ENCODE data around the gene CLOCK.

The CLOCK gene

DNA sequence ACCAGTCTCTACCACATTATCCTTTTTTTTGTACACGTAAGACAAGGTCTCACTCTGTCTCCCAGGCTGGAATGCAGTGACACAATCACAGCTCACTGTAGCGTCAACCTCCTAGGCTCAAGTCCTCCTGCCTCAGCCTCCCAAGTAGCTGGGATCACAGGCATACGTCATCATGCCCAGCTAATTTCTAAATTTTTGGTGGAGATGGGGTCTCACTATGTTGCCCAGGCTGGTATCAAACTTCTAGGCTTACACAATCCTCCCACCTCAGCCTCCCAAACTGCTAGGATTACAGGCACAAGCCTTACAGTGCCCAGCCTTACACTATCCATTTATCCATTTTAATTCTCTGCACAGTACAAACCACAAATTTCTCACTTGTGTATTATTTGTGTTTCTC is 58.0 kb downstream of the CLOCK start:
- TF ChIP-seq, protein P1, sequence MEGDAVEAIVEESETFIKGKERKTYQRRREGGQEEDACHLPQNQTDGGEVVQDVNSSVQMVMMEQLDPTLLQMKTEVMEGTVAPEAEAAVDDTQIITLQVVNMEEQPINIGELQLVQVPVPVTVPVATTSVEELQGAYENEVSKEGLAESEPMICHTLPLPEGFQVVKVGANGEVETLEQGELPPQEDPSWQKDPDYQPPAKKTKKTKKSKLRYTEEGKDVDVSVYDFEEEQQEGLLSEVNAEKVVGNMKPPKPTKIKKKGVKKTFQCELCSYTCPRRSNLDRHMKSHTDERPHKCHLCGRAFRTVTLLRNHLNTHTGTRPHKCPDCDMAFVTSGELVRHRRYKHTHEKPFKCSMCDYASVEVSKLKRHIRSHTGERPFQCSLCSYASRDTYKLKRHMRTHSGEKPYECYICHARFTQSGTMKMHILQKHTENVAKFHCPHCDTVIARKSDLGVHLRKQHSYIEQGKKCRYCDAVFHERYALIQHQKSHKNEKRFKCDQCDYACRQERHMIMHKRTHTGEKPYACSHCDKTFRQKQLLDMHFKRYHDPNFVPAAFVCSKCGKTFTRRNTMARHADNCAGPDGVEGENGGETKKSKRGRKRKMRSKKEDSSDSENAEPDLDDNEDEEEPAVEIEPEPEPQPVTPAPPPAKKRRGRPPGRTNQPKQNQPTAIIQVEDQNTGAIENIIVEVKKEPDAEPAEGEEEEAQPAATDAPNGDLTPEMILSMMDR (IDR thresholded peaks at IDR 0.05; ENCODE audit: borderline replicate concordance, insufficient read depth, low read depth, low read length): no peak
- H3K4me3 ChIP-seq (ENCODE audit: low read depth, low read length): no peak overlapping the region

DNA sequence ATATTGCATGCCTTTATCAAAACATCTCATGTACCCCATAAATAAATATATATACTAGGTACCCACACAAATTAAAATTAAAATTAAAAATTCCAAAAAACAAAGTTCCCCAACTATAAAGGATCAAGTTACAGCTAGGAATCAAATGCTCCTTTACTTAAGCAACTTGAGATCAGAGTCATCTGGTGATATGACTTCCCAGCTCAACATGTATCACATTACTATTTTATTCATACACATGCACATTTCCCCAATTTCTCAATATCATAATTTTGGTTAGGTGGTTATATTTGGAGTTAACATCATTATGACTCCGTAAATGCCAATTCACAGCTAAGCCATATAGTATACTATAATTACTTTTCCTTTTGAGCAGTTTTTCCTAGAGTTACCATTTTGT is 60.9 kb downstream of the CLOCK start:
- H3K4me3 ChIP-seq (ENCODE audit: low read depth, low read length): no peak overlapping the region
- TF ChIP-seq, protein P1 (IDR thresholded peaks at IDR 0.05; ENCODE audit: borderline replicate concordance, insufficient read depth, low read depth, low read length): no peak

DNA sequence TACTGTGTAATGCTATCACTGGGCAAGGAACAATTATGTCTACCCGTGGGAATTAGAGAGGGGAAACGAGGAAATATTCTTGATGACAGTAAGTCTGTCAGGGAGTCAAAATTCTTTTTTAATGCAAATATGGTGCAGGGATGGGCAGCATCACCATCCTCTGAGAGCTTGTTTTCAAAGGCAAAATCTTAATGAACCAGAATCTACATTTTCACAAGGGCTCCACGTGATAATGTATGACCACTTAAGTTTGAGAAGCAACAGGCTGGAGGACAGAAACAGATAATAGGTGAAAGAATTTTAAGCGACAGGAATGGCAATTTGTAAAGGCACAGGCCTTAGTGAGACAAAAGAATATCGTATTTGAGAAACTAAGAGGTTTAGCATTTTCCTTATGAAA is 63.4 kb downstream of the CLOCK start:
- no peak overlapping the region for H3K4me3 ChIP-seq (ENCODE audit: low read depth, low read length)
- TF ChIP-seq, protein P1 (IDR thresholded peaks at IDR 0.05; ENCODE audit: borderline replicate concordance, insufficient read depth, low read depth, low read length): no peak

DNA sequence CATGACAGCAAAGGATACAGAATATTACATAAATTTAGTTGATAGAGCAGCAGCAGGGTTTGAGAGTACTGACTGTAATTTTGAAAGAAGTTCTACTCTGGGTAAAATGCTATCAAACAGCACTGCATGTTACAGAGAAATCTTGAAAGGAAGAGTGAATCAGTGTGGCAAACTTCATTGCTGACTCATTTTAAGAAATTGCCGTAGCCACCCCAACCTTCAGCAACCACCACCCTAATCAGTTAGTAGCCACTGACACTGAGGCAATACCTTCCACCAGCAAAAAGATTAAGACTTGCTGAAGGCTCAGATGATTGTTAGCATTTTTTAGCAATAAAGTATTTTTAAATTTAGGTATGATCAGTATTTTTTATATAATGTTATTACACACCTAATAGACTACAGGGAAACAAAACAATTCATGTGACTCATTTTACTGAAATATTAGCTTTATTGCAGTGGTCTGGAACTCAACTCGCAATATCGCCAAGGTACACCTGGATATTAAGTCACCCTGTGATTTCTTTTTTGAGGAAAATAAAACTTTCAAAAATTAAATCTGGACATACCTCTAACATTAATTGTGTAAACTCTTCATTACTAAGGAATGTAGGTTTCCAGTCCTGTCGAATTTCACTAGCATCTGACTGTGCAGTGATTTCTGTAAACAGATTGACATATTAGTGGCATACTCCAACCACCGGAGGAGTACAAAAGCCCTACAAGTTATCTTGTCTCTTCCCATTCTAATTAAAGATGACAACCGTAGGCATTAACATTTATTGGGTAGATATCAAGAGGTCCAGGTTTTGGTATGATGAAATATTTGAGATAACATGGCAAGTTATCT is 71.1 kb downstream of the CLOCK start:
- TF ChIP-seq, protein P1 (IDR thresholded peaks at IDR 0.05; ENCODE audit: borderline replicate concordance, insufficient read depth, low read depth, low read length): no peak
- no peak overlapping the region for H3K4me3 ChIP-seq (ENCODE audit: low read depth, low read length)

DNA sequence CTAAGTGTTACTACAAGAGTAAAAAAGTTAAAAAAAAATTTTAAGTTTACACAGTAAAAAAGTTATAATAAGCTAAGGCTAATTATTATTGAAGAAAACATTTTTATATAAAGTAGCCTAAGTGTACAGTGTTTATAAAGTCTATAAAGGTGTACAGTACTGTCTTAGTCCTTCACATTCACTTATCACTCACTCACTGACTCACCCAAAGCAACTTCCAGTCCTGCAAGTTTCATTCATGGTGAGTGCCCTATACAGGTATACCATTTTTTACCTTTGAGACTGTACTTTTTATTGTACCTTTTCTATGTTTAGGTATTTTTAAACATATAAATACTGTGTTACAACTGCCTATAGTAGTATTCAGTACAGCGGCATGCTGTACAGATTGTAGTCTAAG is 76.7 kb downstream of the CLOCK start:
- no peak overlapping the region for H3K4me3 ChIP-seq (ENCODE audit: low read depth, low read length)
- TF ChIP-seq, protein P1 (IDR thresholded peaks at IDR 0.05; ENCODE audit: borderline replicate concordance, insufficient read depth, low read depth, low read length): no peak

DNA sequence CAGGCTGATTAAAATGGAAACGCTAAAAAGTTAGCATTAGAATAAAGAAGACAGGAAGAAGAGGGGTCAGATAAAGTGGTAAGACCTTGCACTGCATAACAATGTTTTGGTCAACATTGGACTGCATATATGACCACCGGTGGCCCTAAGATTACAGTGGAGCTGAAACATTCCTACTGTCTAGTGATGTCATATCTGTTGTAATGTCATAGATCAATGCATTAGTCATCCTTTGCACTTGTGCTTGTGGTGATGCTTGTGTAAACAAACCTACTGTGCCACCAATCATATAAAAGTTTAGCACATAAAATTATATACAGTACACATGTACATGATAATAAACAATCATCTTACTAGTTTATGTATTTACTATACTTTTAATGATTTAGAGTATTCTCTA is 78.0 kb downstream of the CLOCK start:
- TF ChIP-seq, protein P1 (IDR thresholded peaks at IDR 0.05; ENCODE audit: borderline replicate concordance, insufficient read depth, low read depth, low read length): no peak
- no peak overlapping the region for H3K4me3 ChIP-seq (ENCODE audit: low read depth, low read length)

DNA sequence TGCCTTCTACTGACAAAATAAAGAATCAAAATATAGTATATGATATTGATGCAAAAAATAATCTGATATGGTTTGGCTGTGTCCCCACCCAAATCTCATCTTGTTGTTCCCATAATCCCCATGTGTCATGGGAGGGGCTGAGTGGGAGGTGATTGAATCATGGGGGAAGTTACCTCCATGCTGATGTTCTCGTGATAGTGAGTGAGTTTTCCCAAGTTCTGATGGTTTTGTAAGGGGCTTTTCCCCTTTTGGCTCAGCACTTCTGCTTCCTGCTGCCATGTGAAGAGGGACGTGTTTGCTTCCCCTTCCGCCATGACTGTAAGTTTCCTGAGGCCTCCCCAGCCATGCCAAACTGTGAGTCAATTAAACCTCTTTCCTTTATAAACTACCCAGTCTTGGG is 80.7 kb downstream of the CLOCK start:
- no peak overlapping the region for H3K4me3 ChIP-seq (ENCODE audit: low read depth, low read length)
- TF ChIP-seq, protein P1 (IDR thresholded peaks at IDR 0.05; ENCODE audit: borderline replicate concordance, insufficient read depth, low read depth, low read length): no peak
